Spleen (tissue), 7 donors: Measurements from ENCODE around the gene RPL36AL.

Experiments
- CTCF ChIP-seq, 11 experiments: fragments of 200-600 bp in 7 of 11; fragments of 450-650 bp in 4 of 11; sonication (generic) in 4 of 11; IDR thresholded peaks in 8 of 11; conservative IDR thresholded peaks in 3 of 11; 1 replicate in 7 of 11; 2 replicates in 4 of 11; pipeline versions ENCODE4 v1.4.0 to v1.8.0; 2016 to 2021; ENCODE audit warnings: antibody characterized with exemption in 11 of 11, inconsistent platforms in 4 of 11, mild to moderate bottlenecking in 1 of 11
- POLR2A ChIP-seq, 3 donors: fragments of 450-650 bp; IDR thresholded peaks; one replicate each; pipeline ENCODE4 v1.5.1; 2017; ENCODE audit warnings: antibody characterized with exemption in 3 of 3, mild to moderate bottlenecking in 1 of 3
- POLR2AphosphoS5 ChIP-seq, 3 donors: sonication (generic); formaldehyde crosslinking; IDR thresholded peaks; one replicate each; pipeline ENCODE4 v1.5.1; 2017; ENCODE audit warnings: antibody characterized with exemption in 3 of 3
- donor health status: DM: no; HTN: no; CAD: no; lungs with moderate emphysema.
- donor health status: DM: no; HTN: no; CAD: no.
- donor health status: DM: no; HTN: no; CAD: no.

GRCh38 chr14:49614196-49614595, 6.2 kb downstream of the RPL36AL start:
- TF ChIP-seq CTCF (IDR thresholded peaks at IDR 0.05 in 8 of 11, conservative IDR thresholded peaks at IDR 0.05 in 3 of 11), result no peak
- TF ChIP-seq POLR2A (IDR thresholded peaks at IDR 0.05), result no peak
- TF ChIP-seq POLR2AphosphoS5 (IDR thresholded peaks at IDR 0.05), result no peak
